HEK293 (cell line): Measurements from ENCODE around the gene THSD7B.

ENCODE experiments used
- MZF1 ChIP-seq: fragments of 450-650 bp; formaldehyde crosslinking; IDR thresholded peaks from 2 replicates; pipeline ENCODE4 v1.5.1; 2017; ENCODE audit warnings: missing biosample characterization, missing genetic modification characterization, borderline replicate concordance
- SETDB1 ChIP-seq: IDR thresholded peaks from one replicate; pipeline ENCODE4 v1.6.1; 2017; ENCODE audit warnings: mild to moderate bottlenecking, low read length, moderate library complexity, mixed read lengths; ENCODE audit not compliant: insufficient read length
- SP3 ChIP-seq: fragments of 450-650 bp; formaldehyde crosslinking; IDR thresholded peaks from 2 replicates; pipeline ENCODE4 v1.5.1; 2016; ENCODE audit warnings: missing biosample characterization, missing genetic modification characterization
- ZBTB49 ChIP-seq: fragments of 450-650 bp; formaldehyde crosslinking; IDR thresholded peaks from 2 replicates; pipeline ENCODE4 v1.5.1; 2016; ENCODE audit warnings: missing biosample characterization, missing genetic modification characterization, low read depth
- ZFP37 ChIP-seq: fragments of 450-650 bp; formaldehyde crosslinking; IDR thresholded peaks from 2 replicates; pipeline ENCODE4 v1.5.1; 2016; ENCODE audit warnings: missing biosample characterization, missing genetic modification characterization
- ZNF10 ChIP-seq: fragments of 450-650 bp; formaldehyde crosslinking; IDR thresholded peaks from 2 replicates; pipeline ENCODE4 v1.5.1; 2017; ENCODE audit warnings: missing biosample characterization, missing genetic modification characterization
- ZNF354C ChIP-seq: fragments of 450-650 bp; formaldehyde crosslinking; IDR thresholded peaks from 2 replicates; pipeline ENCODE4 v1.5.1; 2016; ENCODE audit warnings: missing biosample characterization, missing genetic modification characterization, low read depth, borderline replicate concordance
- TF ChIP-seq, protein P1 (sequence below): fragments of 450-650 bp; formaldehyde crosslinking; IDR thresholded peaks from 2 replicates; pipeline ENCODE4 v1.5.1; 2016; ENCODE audit warnings: missing biosample characterization, missing genetic modification characterization
- TF ChIP-seq, protein P2 (sequence below): fragments of 450-650 bp; formaldehyde crosslinking; IDR thresholded peaks from 2 replicates; pipeline ENCODE4 v1.5.1; 2017; ENCODE audit warnings: missing biosample characterization, missing genetic modification characterization

DNA sequence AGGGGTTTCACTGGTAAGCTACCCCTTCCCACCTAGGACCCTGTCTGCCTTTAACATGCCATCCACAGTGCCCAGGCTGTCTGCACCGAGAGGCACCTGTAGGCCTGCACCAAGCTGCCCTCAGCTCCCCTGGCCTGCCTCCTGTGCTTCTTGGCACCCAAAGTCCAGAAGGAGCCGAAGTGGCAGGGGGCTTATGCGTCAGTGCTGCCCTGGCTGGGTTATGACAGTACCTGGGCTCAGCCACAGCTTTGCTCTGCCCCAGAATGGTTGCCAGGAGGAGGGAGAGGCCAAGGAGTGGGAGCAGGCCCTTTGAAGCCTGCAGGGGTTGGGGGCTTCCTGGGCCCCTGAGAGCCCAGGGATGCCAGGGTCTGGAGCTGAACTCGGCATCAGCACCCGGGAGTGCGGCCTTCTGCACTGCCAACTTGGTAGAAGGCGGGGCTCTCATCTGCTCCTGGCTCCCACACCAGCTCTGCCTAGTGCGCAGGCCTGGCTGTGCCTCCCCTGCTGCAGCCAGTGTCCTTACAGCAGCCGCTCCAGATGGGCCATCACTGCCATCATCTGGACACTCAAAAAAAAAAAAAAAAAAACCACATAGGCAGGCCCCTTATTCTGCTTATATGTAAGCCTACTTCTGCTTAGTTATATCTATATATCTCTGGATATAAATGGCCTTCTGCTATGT, 155.4 kb downstream of the THSD7B start:
- no peak for TF ChIP-seq ZFP37 (tag by site-specific recombination)
- TF ChIP-seq ZNF354C (tag by site-specific recombination): no peak
- TF ChIP-seq MZF1: no peak
- TF ChIP-seq, protein P1, sequence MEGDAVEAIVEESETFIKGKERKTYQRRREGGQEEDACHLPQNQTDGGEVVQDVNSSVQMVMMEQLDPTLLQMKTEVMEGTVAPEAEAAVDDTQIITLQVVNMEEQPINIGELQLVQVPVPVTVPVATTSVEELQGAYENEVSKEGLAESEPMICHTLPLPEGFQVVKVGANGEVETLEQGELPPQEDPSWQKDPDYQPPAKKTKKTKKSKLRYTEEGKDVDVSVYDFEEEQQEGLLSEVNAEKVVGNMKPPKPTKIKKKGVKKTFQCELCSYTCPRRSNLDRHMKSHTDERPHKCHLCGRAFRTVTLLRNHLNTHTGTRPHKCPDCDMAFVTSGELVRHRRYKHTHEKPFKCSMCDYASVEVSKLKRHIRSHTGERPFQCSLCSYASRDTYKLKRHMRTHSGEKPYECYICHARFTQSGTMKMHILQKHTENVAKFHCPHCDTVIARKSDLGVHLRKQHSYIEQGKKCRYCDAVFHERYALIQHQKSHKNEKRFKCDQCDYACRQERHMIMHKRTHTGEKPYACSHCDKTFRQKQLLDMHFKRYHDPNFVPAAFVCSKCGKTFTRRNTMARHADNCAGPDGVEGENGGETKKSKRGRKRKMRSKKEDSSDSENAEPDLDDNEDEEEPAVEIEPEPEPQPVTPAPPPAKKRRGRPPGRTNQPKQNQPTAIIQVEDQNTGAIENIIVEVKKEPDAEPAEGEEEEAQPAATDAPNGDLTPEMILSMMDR: no peak
- no peak for TF ChIP-seq SETDB1
- no peak for TF ChIP-seq ZNF10 (tag by site-specific recombination)
- TF ChIP-seq, protein P2, sequence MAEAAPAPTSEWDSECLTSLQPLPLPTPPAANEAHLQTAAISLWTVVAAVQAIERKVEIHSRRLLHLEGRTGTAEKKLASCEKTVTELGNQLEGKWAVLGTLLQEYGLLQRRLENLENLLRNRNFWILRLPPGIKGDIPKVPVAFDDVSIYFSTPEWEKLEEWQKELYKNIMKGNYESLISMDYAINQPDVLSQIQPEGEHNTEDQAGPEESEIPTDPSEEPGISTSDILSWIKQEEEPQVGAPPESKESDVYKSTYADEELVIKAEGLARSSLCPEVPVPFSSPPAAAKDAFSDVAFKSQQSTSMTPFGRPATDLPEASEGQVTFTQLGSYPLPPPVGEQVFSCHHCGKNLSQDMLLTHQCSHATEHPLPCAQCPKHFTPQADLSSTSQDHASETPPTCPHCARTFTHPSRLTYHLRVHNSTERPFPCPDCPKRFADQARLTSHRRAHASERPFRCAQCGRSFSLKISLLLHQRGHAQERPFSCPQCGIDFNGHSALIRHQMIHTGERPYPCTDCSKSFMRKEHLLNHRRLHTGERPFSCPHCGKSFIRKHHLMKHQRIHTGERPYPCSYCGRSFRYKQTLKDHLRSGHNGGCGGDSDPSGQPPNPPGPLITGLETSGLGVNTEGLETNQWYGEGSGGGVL: no peak
- no peak for TF ChIP-seq SP3 (tag by site-specific recombination)
- TF ChIP-seq ZBTB49 (tag by site-specific recombination): no peak
